GM12891 (cell line): ENCODE measurements around the gene BHMT2.

Source experiments
- DNase-seq: peaks from one replicate; pipeline ENCODE4 v3.0.0; 2011; ENCODE audit warnings: low spot score; ENCODE audit not compliant: insufficient read length
- FAIRE-seq: peaks from 2 replicates; lab custom pipeline; 2011; peaks lifted over from hg19 to GRCh38; lab: Jason Lieb, UNC
- PAX5 ChIP-seq: IDR thresholded peaks from 2 replicates; pipeline ENCODE4 v1.6.1; 2011; ENCODE audit warnings: low read length, moderate library complexity, mild to moderate bottlenecking; ENCODE audit not compliant: insufficient read depth, severe bottlenecking
- POLR2A ChIP-seq: IDR thresholded peaks from 2 replicates; pipeline ENCODE4 v1.6.1; 2011; ENCODE audit warnings: low read depth, low read length, control low read depth
- POLR2AphosphoS5 ChIP-seq: IDR thresholded peaks from 2 replicates; pipeline ENCODE4 v1.6.1; 2011; ENCODE audit warnings: low read depth, low read length, control low read depth
- POU2F2 ChIP-seq: IDR thresholded peaks from 2 replicates; pipeline ENCODE4 v1.6.1; 2011; ENCODE audit warnings: low read depth, mild to moderate bottlenecking, control low read depth, low read length, moderate library complexity
- SPI1 ChIP-seq: IDR thresholded peaks from 2 replicates; pipeline ENCODE4 v1.6.1; 2011; ENCODE audit warnings: low read depth, low read length, control low read depth
- TAF1 ChIP-seq: IDR thresholded peaks from 2 replicates; pipeline ENCODE4 v1.6.1; 2011; ENCODE audit warnings: low read depth, low read length, control low read depth

BHMT2 gene

GRCh38 chr5:79088507-79088906, 18.9 kb downstream of the BHMT2 start:
- no peak for TF ChIP-seq SPI1
- no peak for TF ChIP-seq POLR2AphosphoS5
- TF ChIP-seq PAX5 = no peak
- no peak for TF ChIP-seq POU2F2
- TF ChIP-seq TAF1 = no peak
- TF ChIP-seq POLR2A = no peak
- FAIRE-seq = no peak
- DNase-seq = no peak

DNA sequence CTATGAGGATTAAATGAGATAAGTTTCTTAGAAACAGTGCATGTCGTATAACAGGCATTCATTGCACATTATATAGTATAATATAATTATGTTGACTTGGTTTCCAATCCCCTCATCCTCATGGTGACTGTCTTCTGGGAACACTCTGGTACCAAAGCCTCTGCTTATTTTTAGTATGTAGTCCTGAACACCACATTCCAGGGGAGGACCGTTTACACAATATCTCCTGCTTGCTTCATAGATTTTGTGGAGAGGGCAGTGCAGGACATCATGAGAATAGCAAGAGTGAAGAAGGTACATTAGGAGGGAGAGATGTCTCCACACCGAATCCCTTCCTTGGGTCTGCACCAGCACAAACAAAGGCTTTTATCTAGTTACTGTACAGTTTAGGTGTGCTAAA, 21.5 kb downstream of the BHMT2 start:
- DNase-seq (no peak), FAIRE-seq (no peak)

GRCh38 chr5:79093762-79094161, 24.2 kb downstream of the BHMT2 start:
- FAIRE-seq (no peak), DNase-seq (no peak)
- no peak for TF ChIP-seq SPI1
- TF ChIP-seq POLR2A = no peak
- TF ChIP-seq TAF1 = no peak
- no peak for TF ChIP-seq PAX5
- no peak for TF ChIP-seq POU2F2
- TF ChIP-seq POLR2AphosphoS5 = no peak

More for the DNA sequence above, 21.5 kb downstream of the BHMT2 start:
- no peak for TF ChIP-seq POLR2AphosphoS5
- no peak for TF ChIP-seq SPI1

- TF ChIP-seq POLR2A (no peak), PAX5 (no peak), POU2F2 (no peak), TAF1 (no peak), POLR2AphosphoS5 (no peak), SPI1 (no peak)
- FAIRE-seq (no peak), DNase-seq (no peak)
These were observed 36.3 kb downstream of the BHMT2 start for GRCh38 chr5:79105868-79106267.

GRCh38 chr5:79107020-79107796, 37.6 kb downstream of the BHMT2 start:
- no peak for FAIRE-seq
- TF ChIP-seq POLR2AphosphoS5 (no peak), POU2F2 (no peak), SPI1 (no peak), TAF1 (no peak), POLR2A (no peak), PAX5 (no peak)
- no peak for DNase-seq

- TF ChIP-seq TAF1 (no peak), SPI1 (no peak), POLR2A (no peak), POLR2AphosphoS5 (no peak), POU2F2 (no peak), PAX5 (no peak)
- DNase-seq (no peak), FAIRE-seq (no peak)
These were observed 38.5 kb downstream of the BHMT2 start for GRCh38 chr5:79108086-79108485.

GRCh38 chr5:79108792-79109191, 39.2 kb downstream of the BHMT2 start:
- FAIRE-seq = no peak
- TF ChIP-seq TAF1 (no peak), POU2F2 (no peak), POLR2AphosphoS5 (no peak), POLR2A (no peak), PAX5 (no peak), SPI1 (no peak)
- no peak for DNase-seq

GRCh38 chr5:79109527-79110492, 40.2 kb downstream of the BHMT2 start:
- DNase-seq (no peak), FAIRE-seq (no peak)
- TF ChIP-seq SPI1 (no peak), PAX5 (no peak), POU2F2 (no peak), POLR2AphosphoS5 (no peak), POLR2A (no peak), TAF1 (no peak)

DNA sequence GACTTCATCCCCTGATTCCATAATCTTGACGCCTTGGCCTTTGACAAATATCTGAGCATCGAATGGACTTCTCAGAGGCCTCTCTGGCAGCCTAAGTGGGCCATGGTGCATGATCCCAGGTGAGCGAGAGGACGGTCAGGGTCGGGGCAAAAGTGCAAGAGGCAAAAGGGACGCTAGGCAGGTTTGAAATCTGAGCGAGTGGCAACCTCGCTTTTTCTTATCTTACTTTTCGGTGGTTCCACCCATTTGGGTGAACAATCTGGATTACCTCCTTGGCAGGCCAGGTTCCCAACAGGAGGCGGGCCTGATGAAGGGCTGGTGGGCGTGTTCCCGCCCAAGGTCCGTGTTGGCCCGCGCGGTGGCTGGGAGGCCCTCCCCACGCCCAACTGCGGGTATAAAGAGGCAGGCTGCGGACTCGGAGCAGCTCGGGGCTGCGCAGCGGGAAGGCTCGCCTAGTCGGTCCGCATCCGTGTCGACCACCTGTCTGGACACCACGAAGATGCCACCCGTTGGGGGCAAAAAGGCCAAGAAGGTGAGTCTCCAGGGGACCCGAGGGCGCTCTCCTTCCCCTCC, 41.9 kb downstream of the BHMT2 start, which contains the start of gene BHMT:
Gene BHMT, plus strand, starts transcription at position 423 of the 573 bp plus-strand sequence. Its CDS starts 77 bp downstream, at position 500.
- DNase-seq (no peak), FAIRE-seq (no peak)
- TF ChIP-seq POLR2AphosphoS5 = no peak
- TF ChIP-seq TAF1 = no peak
- TF ChIP-seq POLR2A = no peak
- no peak for TF ChIP-seq PAX5
- TF ChIP-seq SPI1 = no peak
- TF ChIP-seq POU2F2 = no peak
